OCI-LY7 (cell line): ENCODE data around the gene MARCOL. TPM values are rescaled to one million over a fixed set of nuclear protein-coding genes. Genes with fewer than 3 reads are reported as not detected.

Experiments
- BruUV-seq: library from RNA; stranded (reverse); fragments of 400-500 nt; replicated peaks from 2 replicates; lab custom pipeline; 2021; lab: Mats Ljungman, UMichigan
- CTCF ChIA-PET: fragments of 300-600 bp; sonication (Branson Sonifier 250); formaldehyde crosslinking; loops from one replicate; lab custom pipeline; 2022; ENCODE audit warnings: antibody characterized with exemption; ENCODE audit not compliant: unreplicated experiment; lab: Charles Lee
- POLR2A ChIA-PET: fragments of 300-600 bp; sonication (Branson Sonifier 250); formaldehyde crosslinking; loops from one replicate; lab custom pipeline; 2022; ENCODE audit warnings: antibody characterized with exemption; lab: Charles Lee
- DNase-seq: peaks from one replicate; pipeline ENCODE4 v3.0.0-alpha.2; 2015; ENCODE audit warnings: low spot score
- H2AFZ ChIP-seq: fragments of 200-600 bp; sonication (generic), shearing (Covaris generic); 2 replicates; pipeline ENCODE4 v1.6.1; 2014; ENCODE audit warnings: mild to moderate bottlenecking, antibody characterized with exemption, low read length, moderate library complexity
- H3K27ac ChIP-seq: fragments of 200-600 bp; sonication (generic); 2 replicates; pipeline ENCODE4 v1.5.1; 2014; ENCODE audit warnings: mixed run types, low read depth, mild to moderate bottlenecking, moderate library complexity, low read length, inconsistent platforms; ENCODE audit not compliant: poor library complexity, severe bottlenecking
- H3K36me3 ChIP-seq: fragments of 200-600 bp; sonication (generic); 2 replicates; pipeline ENCODE4 v1.6.1; 2014; ENCODE audit warnings: mild to moderate bottlenecking, antibody characterized with exemption, low read length, moderate library complexity, mixed read lengths; ENCODE audit not compliant: insufficient read depth
- H3K4me1 ChIP-seq: fragments of 200-600 bp; sonication (generic); 2 replicates; pipeline ENCODE4 v1.5.1; 2014; ENCODE audit warnings: mild to moderate bottlenecking, low read length; ENCODE audit not compliant: insufficient read depth, poor library complexity, severe bottlenecking
- H3K4me2 ChIP-seq: fragments of 200-600 bp; sonication (generic); 2 replicates; pipeline ENCODE4 v1.6.1; 2014; ENCODE audit warnings: mild to moderate bottlenecking, low read length
- H3K4me3 ChIP-seq: fragments of 200-600 bp; sonication (generic); 2 replicates; pipeline ENCODE4 v1.5.1; 2014; ENCODE audit warnings: mild to moderate bottlenecking, low read depth, low read length; ENCODE audit not compliant: poor library complexity, severe bottlenecking
- H3K79me2 ChIP-seq: fragments of 200-600 bp; sonication (generic); 2 replicates; pipeline ENCODE4 v1.6.1; 2016; ENCODE audit warnings: low read depth, mild to moderate bottlenecking, low read length, moderate library complexity, mixed read lengths; ENCODE audit not compliant: insufficient read depth
- H3K9me2 ChIP-seq: fragments of 200-600 bp; sonication (generic); 2 replicates; pipeline ENCODE4 v1.6.1; 2016; ENCODE audit warnings: mild to moderate bottlenecking, low read length, mixed read lengths; ENCODE audit not compliant: insufficient read depth
- H3K9me3 ChIP-seq: fragments of 200-600 bp; sonication (generic); 2 replicates; pipeline ENCODE4 v1.6.1; 2014; ENCODE audit warnings: mild to moderate bottlenecking, mixed run types, low read length, mixed read lengths
- H4K20me1 ChIP-seq: fragments of 200-600 bp; sonication (generic); 2 replicates; pipeline ENCODE4 v1.6.1; 2014; ENCODE audit warnings: mild to moderate bottlenecking, antibody characterized with exemption, low read length, moderate library complexity, mixed read lengths; ENCODE audit not compliant: insufficient read depth
- EZH2phosphoT487 ChIP-seq: fragments of 200-600 bp; sonication (generic); IDR thresholded peaks from 2 replicates; pipeline ENCODE4 v1.6.1; 2018; ENCODE audit warnings: low read depth, borderline replicate concordance, mild to moderate bottlenecking, mixed run types, antibody characterized with exemption, low read length, moderate library complexity, mixed read lengths
- intact Hi-C: fragments of 100-400 bp; cut with micrococcal nuclease; formaldehyde crosslinking; loops from one replicate; pipeline ENCODE4 v1.10.0; 2022; ENCODE audit not compliant: unreplicated experiment
- total RNA-seq, 2 experiments: library from RNA; depleted of rRNA in 1 of 2; stranded (reverse); fragments of >200 nt in 1 of 2; shearing (Covaris generic) in 1 of 2; gene quantifications; 2 replicates each; pipeline ENCODE4 v1.2.3, GENCODE V29; 2014 to 2022
- TF ChIP-seq, protein P1 (sequence below): fragments of 200-600 bp; sonication (generic); conservative IDR thresholded peaks from 2 replicates; pipeline ENCODE4 v1.5.1; 2014; ENCODE audit warnings: mild to moderate bottlenecking, antibody characterized with exemption, low read length, moderate library complexity, mixed read lengths

MARCOL gene
- total RNA-seq, 2 experiments from 2014 or later: not detected

DNA sequence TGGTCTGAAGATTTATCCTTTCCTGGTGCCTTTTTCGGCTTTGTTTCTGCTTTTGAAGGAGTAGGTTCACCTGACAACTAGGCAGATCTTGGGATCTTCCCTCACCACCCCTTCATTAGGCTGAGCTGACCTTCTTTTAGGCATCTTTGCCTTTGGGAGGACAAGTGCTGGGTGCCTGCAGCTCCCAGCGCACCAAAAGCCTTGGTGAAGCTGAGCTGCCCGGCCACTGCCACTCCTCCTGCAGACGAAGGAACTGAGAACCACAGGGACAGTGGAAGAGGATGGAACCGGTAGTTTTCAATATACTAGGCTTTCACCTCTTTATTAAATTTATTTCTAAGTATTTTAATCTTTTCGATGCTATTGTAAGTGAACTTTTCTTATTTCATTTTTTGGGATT lies 16.8 kb upstream of the MARCOL start:
- ChIA-PET POLR2A (interaction anchor here (0.7 to 0.9 kb wide), 2 partner anchors 16 to 201 kb away, joined by 3 read pairs; no protein-coding TSS in a partner anchor), CTCF (no interaction called here)
- TF ChIP-seq EZH2phosphoT487: no peak
- TF ChIP-seq, protein P1, sequence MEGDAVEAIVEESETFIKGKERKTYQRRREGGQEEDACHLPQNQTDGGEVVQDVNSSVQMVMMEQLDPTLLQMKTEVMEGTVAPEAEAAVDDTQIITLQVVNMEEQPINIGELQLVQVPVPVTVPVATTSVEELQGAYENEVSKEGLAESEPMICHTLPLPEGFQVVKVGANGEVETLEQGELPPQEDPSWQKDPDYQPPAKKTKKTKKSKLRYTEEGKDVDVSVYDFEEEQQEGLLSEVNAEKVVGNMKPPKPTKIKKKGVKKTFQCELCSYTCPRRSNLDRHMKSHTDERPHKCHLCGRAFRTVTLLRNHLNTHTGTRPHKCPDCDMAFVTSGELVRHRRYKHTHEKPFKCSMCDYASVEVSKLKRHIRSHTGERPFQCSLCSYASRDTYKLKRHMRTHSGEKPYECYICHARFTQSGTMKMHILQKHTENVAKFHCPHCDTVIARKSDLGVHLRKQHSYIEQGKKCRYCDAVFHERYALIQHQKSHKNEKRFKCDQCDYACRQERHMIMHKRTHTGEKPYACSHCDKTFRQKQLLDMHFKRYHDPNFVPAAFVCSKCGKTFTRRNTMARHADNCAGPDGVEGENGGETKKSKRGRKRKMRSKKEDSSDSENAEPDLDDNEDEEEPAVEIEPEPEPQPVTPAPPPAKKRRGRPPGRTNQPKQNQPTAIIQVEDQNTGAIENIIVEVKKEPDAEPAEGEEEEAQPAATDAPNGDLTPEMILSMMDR: no peak
- no peak overlapping the region for H2AFZ ChIP-seq
- H3K9me2 ChIP-seq: no peaks in the 10 kb centered on the region
- BruUV-seq: no TSS peak
- DNase-seq: no peak
- H3K79me2 ChIP-seq: no peaks in the 10 kb centered on the region
- intact Hi-C loops: no loop called here
- H3K4me1 ChIP-seq: no peaks in the 10 kb centered on the region
- no peak overlapping the region for H3K4me3 ChIP-seq
- no peak overlapping the region for H3K4me2 ChIP-seq
- no peak overlapping the region for H3K27ac ChIP-seq
- no peaks in the 10 kb centered on the region for H3K36me3 ChIP-seq
- H3K9me3 ChIP-seq: no peaks in the 10 kb centered on the region
- no peaks in the 10 kb centered on the region for H4K20me1 ChIP-seq

DNA sequence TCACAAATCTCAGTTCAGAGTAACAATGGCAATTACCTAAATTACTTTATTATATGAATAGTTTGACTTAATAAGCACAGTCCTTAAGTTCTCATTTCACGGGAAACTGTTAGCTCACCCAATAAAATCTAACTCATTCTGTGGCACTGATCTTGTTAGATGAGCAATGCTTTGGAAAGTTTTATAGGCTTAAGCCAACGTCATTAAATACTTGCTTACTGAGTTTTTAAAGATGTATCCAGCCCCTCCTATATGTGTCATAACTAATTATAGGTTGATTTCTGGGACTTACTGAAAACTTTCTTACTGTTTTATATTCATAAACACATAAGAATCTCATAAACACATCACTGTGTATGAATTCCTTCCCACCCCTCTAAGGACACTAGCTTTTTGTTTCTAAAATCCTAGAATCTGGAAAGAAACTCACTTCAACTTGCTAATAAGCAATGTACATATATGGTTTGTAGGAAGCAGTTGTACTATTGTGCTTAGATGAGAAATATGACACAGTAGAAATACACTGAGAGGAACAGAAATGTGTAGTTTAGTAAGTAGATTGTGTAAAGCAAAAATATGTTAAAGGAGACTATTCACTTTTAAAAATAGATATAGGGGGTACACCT lies 14.1 kb upstream of the MARCOL start:
- TF ChIP-seq, protein P1: no peak
- no peak for TF ChIP-seq EZH2phosphoT487
- no peaks in the 10 kb centered on the region for H3K79me2 ChIP-seq
- no peaks in the 10 kb centered on the region for H3K9me2 ChIP-seq
- no peak for DNase-seq
- H3K4me2 ChIP-seq: no peak overlapping the region
- no peaks in the 10 kb centered on the region for H3K36me3 ChIP-seq
- no TSS peak for BruUV-seq
- ChIA-PET CTCF (no interaction called here), POLR2A (no interaction called here)
- no peaks in the 10 kb centered on the region for H3K9me3 ChIP-seq
- no peak overlapping the region for H3K4me3 ChIP-seq
- H2AFZ ChIP-seq: no peak overlapping the region
- no peaks in the 10 kb centered on the region for H4K20me1 ChIP-seq
- H3K27ac ChIP-seq: no peak overlapping the region
- H3K4me1 ChIP-seq: no peaks in the 10 kb centered on the region
- intact Hi-C loops: no loop called here

DNA sequence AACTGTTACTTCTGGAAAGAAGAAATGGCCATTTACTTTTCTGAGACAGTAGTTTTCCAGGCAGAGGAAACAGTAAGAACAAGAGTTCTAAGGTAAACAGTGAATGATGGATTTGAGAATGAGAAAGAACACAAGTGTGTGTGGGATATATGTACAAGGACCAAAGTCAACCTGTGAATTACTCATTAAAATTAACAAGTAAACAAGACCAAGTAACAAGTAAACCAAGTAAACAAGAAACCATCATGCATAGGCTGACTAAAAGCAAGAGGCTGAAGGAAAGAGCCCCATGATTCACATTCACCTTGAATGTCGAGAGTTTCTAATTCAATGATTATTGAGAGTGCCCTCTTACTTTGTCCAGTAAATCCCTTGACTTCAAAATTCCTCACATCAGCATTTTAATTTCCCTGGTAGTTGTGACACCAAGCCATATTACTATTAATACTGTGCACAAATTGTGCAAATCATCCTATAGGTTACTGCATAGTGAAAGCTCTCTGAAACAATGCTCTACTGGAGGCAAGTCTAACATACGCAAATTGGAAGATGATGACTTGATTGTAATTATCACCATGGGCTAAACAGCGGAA lies 9.8 kb upstream of the MARCOL start:
- Histone ChIP-seq H2AFZ (no peak overlapping the region), H3K79me2 (no peaks in the 10 kb centered on the region), H3K4me2 (no peak overlapping the region), H4K20me1 (no peaks in the 10 kb centered on the region), H3K4me3 (no peak overlapping the region), H3K4me1 (no peaks in the 10 kb centered on the region), H3K27ac (no peak overlapping the region), H3K9me3 (no peaks in the 10 kb centered on the region), H3K36me3 (no peaks in the 10 kb centered on the region), H3K9me2 (no peaks in the 10 kb centered on the region)
- ChIA-PET POLR2A (interaction anchor here (1.0 kb wide), 1 partner anchor 72 kb away, joined by 3 read pairs; no protein-coding TSS in a partner anchor), CTCF (no interaction called here)
- TF ChIP-seq EZH2phosphoT487: no peak
- TF ChIP-seq, protein P1: no peak
- intact Hi-C loops: no loop called here
- DNase-seq: no peak
- no TSS peak for BruUV-seq
